NCI-H510A (cell line): ENCODE measurements around the gene KLC4.
"Not testable (repeated sequence)": the region's sequence is repeated elsewhere in the genome, so short reads cannot be mapped to it uniquely, and the experiment has no call there.

Experiments
- DNase-seq: peaks from one replicate; lab custom pipeline; 2025; lab: John Stamatoyannopoulos, UW

Gene KLC4

GRCh38 chr6:43070028-43070632 lies 10.7 kb downstream of the KLC4 start:
- no peak for DNase-seq

- no peak for DNase-seq
These were observed 15.6 kb downstream of the KLC4 start for GRCh38 chr6:43074847-43075669.

- peak; percentile 82 for DNase-seq
These were observed 16.4 kb downstream of the KLC4 start, which contains the start of gene PTK7 for GRCh38 chr6:43075670-43076463. Gene PTK7, plus strand, starts transcription at chr6:43076314. Its CDS starts 175 bp downstream, at chr6:43076489.

- DNase-seq, result peak; percentile 34
These were observed 17.3 kb downstream of the KLC4 start for GRCh38 chr6:43076464-43077332.

GRCh38 chr6:43077333-43077809 lies 17.9 kb downstream of the KLC4 start:
- no peak for DNase-seq

GRCh38 chr6:43077981-43078511 lies 18.6 kb downstream of the KLC4 start:
- DNase-seq, result no peak

GRCh38 chr6:43078691-43079090 lies 19.3 kb downstream of the KLC4 start:
- no peak for DNase-seq

- DNase-seq, result no peak
These were observed 21.6 kb downstream of the KLC4 start for GRCh38 chr6:43081043-43081442.

- not testable (repeated sequence) for DNase-seq
These were observed 22.5 kb downstream of the KLC4 start for GRCh38 chr6:43081922-43082321.

- no peak for DNase-seq
These were observed 23.6 kb downstream of the KLC4 start for GRCh38 chr6:43082806-43083655.

GRCh38 chr6:43086022-43086658 lies 26.7 kb downstream of the KLC4 start:
- no peak for DNase-seq

- DNase-seq, result no peak
These were observed 29.2 kb downstream of the KLC4 start for GRCh38 chr6:43088654-43089056.

- no peak for DNase-seq
These were observed 30.0 kb downstream of the KLC4 start for GRCh38 chr6:43089467-43089866.

- no peak for DNase-seq
These were observed 30.6 kb downstream of the KLC4 start for GRCh38 chr6:43089874-43090558.

GRCh38 chr6:43090559-43090956 lies 31.1 kb downstream of the KLC4 start:
- DNase-seq, result no peak

- no peak for DNase-seq
These were observed 31.6 kb downstream of the KLC4 start for GRCh38 chr6:43091020-43091419.

- no peak for DNase-seq
These were observed 32.1 kb downstream of the KLC4 start for GRCh38 chr6:43091436-43091991.

- DNase-seq, result no peak
These were observed 33.2 kb downstream of the KLC4 start for GRCh38 chr6:43092635-43093034.
